Hippocampal formation (tissue), 2 donors: Measurements from ENCODE around the gene HOXD13.

Experiments used
- DNase-seq, 2 donors: peaks; one replicate each; lab custom pipeline; 2025; lab: John Stamatoyannopoulos, UW

Gene HOXD13

DNA sequence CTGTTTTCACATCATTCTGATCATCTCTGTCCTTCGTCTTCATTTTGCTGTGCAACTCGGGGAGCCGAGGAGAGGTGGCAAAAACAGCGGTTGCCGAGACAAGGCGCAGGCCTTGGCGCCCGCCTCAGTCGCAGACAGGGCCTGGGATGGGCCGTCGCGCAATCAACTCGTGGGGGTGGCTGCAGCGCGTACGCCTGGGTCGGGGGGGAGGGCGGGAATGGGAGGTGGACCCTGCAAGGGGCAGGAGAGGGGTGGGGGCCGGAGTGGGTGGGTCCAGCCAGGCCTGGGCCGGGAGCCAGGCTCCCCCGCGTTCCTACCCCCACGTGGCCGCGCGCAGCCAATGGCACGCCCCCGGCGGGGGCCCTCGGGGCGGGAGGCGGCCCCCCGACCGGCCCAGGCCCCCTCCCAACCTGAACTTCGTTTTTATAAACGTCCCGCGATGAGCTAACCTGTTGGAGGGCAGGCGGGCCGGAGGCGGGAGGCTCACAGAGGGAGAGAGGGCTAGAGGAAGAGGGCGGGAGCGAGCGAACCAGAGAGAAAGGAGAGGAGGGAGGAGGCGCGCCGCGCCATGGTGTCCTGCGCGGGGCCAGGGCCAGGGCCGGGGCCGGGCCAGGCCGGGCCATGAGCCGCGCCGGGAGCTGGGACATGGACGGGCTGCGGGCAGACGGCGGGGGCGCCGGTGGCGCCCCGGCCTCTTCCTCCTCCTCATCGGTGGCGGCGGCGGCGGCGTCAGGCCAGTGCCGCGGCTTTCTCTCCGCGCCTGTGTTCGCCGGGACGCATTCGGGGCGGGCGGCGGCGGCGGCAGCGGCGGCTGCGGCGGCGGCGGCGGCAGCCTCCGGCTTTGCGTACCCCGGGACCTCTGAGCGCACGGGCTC lies at the start of gene HOXD13:
TSS of gene HOXD13 (plus strand) at position 452 of the 875 bp plus-strand sequence. CDS start at position 622, 170 bp downstream.
- no peak for DNase-seq

DNA sequence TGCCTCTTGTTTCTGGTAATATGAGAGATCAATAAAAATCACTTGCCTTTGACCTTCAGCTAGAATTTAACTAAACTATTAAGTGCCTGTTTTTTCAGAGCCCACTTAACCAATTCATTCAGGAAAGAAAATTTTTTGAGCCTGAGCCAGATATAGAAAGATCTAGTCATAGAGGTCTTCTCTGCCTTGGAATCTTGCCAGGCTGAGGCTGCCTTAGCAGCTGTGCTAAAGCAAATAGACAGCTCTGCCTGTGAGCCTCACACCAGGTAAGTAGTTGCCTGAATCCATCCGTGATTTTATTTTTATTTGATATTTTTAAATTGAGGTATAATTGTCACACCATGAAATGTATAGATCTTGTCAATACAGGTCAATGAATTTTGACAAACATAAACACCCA lies 36.1 kb upstream of the HOXD13 start:
- no peak for DNase-seq

DNA sequence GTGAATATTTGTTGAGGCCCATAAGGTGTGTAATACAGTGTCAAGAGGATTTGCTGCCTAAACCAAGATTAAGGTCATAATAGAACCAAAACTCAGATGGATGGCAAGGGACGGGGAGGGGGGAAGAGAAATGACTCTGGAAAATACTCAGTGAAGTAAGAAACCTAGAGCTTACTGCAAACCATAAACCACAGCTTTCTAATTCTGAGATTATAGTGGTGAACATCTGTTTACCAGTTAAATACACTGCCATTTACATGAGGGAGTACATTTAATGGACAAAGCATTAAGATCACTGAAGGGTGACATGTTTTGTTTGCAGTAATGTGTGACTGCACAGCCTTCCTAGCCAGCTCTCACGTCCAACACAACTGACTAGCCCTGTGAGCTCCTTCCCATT lies 28.6 kb upstream of the HOXD13 start:
- no peak for DNase-seq

DNA sequence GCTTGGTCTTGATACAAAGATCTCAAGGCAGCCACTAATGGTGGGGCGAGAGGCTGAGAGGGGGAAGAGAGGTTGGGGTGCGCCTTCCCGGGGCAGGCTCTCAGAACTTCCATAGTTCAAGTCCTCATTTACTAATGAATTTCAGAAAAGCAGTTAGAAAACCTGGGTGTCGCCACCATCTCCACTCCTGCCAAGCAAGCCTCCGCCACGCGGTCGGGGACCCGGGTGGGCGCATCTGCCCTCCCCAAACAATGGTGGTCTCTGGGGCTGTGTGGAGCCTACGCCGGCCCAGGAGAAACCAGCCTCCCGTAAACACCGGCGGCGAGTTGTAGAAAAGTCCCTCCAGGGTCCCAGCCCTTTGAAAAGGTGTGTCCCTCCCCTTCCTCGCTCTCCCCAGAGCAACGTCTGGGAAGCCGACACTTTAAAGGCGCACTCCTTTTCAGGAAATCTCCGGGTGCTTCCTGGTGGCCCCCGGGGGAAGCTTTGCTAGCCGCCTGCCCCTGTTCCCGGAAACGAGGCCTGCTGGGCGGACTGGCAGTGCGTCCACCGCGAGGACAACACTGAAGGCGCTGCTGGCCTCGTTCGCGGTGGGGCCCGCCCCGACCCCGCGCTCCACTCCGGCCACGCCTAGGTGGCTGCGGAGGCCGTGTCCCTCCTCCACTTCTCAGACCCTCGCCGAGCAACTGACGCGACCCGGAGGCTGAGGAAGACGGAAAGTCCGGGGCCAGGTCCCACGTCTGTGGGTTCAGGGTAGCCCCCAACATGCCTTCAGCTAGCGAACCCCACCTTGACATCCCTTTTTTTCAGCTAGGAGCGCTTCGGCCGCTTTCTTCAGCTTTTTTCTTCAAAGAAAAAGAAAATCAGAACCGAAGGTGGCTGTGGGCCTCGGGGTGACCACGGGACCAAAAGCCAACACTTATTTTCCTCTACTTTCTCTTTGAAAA lies 25.6 kb upstream of the HOXD13 start:
- no peak for DNase-seq

DNA sequence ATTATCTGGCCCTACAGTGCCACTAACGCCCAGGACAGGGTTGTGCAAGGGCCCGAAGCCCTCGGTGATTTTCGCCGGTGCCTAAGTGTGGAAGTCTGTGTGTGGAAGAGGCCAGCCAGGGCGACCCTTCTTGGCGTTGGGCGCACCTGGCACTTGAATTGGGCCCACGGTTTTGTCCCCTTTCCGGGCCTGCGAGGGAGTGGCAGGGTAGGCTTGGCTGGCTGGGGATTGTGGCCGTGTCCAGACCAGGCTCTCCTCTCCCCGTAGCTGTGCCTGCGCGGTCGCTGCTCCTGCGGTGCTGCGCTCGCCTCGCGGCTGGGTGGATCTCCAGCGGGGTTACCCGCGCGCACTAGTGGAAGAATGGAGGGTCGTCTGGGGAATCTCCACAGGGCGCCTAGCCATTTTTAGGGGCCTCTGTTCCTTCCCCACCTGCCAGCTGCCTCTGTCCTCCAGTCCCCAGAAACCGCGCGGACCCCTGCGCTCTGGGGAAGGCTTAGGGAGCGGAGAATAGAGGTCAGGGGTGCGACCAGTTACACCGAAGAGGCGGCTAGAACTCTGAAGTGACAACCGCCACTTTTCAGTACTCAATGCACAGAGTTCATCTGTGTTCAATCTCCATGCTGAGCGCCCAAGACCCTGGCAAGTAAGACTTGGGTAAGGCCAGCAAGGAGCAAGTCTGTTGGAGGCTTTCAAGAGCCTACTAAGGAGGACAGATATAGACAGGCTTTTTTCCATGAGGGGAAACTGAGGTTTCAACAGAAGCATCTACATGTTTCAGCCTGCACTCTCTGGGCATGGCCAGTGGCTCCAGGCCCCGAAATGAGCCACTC lies 24.7 kb upstream of the HOXD13 start:
- DNase-seq = no peak

DNA sequence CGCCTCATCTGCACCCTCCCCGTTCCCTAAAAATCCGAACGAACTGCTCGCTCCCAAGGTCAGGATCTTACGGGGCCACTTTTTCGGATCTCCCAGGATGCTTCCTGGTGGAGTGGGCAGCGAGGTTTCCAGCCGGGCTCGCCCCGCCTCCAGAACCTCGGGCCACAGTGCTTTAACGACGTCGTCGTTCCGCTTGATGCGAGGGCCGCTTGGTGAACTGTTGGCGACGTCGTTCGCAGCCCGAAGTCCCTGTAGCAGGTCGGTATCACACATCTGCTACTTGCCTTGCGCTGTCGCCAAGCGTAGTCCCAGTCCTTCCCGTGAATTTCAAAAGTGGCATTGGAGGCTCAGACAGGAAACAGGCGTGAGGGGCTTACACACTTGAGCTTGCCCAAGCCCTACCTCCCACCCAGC lies 24.1 kb upstream of the HOXD13 start:
- DNase-seq = no peak

DNA sequence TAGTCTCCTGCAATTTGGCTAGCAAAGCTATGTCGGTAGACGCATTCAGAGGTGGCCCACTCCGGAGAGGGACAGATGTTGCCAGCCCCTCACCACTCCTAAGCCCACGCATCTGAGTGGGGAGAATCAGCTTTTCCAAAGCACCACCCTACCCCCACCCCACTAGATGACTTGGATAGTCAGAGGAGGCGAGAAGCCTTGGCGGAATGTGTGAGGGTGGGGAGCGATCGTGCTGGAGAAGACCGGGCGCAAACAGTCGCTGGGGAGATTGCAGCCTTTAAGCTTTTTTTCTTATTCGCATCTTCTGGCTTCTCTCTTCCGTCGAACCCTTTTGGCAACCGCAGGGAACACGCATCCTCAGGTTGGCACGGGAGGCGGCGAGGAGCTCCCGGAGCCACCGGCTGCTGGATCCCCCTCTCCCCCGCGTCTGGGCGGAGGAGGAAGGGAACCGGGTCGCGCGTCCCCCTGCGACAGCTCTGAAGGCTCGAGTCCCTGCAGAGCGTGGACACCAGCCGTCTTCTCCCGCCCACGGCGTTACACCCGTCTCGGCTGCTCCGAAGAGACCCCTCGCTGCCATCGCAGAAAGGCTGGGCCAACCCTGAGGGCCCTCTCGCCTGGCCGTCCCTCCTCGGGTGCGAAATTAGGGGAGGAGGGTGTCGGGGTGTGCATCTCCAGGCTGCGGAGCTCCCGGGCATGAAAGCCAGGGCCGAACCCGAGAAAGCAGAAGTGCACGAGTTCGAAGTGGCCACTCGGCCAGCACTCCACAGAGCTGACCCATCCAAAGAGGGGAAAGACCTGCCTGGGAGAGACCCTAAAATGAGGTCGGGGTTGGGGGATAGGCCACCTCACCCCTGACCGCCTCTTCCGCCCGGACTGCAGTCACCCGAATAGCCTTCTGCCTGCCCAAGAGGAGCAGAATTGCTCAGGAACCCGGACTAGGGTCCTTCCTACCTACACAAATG lies 20.9 kb upstream of the HOXD13 start:
- DNase-seq = no peak

DNA sequence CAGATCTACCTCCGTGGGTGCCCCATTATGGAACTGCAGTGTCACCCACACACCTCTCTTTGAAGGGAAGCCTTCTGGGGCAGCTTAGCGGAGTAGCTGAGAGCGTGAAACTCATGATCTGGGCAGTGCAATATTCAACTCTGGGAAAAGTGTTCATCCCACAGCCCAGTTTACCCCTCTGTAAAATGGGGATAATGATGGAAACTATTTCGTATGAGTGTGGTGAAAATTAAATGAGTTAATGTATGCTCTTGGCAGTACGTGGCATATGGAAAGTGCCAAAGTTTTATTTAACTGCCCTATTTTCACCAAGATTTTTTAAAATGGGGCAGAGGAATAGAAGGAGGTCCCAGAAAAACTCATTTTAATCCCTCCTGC lies 20.2 kb upstream of the HOXD13 start:
- DNase-seq = no peak

DNA sequence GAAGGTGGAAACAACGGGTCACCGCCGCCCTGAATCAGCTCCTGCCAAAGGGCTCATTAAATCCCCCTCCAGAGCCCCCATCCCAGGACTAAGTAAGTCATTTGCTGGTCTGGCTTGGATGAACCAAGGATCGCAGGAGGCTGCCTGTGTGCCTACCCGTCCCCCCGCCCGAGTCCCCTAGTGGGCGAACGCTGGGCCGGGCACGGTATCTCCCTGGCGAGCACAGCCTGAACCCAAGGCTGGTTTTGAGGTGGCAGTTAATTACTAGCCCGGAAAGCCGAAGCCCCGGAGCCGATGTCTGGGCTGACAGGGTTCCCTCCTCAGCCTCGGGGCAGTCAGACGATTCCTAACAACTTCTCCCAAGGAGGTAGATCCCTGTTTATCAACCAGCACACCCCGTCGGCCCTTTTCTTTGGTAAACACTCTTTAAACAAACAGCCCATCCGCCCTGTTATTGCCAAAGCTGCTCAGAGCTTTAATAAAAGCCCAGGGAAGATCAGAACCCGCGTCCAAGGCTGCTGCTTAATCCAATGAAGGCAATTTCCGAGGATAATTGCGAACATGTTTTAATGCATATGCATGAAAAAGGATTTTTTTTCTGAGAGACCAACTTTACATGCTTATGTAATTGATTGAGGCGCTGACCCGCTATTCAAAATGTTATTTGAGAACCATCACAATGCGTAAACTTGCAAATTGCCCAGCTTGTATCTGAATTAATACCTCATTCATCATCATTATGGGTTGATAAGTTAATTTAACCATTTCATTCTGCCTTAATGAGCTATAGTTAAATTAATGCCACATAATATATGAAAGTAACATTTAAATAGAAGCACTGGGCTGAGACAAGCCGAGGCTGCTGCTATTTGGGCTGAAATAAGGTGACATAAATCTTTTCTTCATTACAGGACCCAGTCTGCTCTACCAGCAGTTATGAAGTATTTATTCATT lies 19.3 kb upstream of the HOXD13 start:
- no peak for DNase-seq

DNA sequence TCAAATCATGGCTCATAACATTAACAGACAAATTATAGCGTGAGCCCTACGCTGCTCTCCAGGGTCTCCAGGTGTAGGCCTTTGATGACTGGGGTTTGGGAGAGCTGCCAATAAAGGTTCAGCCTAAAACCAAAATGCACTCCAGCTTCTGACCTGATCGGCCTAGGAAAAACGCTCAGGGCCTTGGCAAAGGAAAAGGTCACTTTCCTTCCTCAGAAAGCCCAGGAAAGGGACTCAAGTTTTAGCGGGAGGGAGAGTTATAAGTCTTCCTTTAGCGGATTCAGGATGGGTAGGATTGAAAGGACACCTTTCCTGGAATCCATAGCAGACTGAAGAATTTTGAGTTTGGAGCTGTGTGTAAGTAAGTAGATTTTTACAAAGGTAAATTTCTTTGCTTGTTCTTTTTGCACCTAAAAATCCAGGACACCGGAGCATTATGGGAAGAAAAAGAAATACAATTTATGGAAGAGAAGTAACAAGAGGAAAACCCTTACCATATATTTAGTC lies 17.5 kb upstream of the HOXD13 start:
- DNase-seq = no peak

DNA sequence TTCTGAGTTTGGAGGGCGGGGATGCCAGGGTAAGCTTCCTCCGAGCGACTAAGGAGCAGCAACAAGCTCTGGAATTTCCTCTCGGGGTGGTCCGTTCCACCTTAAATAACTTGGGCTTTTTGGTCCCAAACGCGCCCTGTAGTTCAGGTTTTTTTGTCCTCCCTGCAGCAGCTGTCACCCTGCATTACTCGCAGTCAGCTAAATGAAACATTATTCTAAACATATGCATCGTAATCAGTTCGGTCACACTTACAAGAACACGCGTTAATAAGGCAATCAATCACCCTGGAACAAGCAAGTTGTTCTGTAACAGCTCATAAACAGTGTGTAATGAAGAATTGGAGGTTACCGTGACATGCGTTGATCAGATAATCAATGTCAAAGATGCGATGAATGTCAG lies 17.0 kb upstream of the HOXD13 start:
- no peak for DNase-seq

DNA sequence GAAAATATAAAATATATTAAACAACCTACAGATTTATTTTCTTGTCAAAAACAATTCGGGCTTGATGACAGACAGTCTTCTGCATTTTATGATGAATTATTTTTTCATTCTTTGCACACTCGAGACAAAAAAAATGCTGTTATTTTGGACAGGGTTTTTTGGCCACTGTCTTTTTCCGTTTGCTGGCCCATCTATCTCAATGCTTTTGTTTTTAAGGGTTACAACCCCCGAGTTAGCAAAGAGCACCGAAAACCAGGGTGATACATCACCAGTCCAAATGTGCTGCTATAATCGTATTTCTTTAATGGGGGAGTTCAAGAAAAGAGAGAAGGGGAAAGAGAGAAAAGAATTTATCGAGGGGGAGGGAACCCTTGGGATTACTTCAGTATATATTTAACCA lies 16.5 kb upstream of the HOXD13 start:
- DNase-seq = no peak

DNA sequence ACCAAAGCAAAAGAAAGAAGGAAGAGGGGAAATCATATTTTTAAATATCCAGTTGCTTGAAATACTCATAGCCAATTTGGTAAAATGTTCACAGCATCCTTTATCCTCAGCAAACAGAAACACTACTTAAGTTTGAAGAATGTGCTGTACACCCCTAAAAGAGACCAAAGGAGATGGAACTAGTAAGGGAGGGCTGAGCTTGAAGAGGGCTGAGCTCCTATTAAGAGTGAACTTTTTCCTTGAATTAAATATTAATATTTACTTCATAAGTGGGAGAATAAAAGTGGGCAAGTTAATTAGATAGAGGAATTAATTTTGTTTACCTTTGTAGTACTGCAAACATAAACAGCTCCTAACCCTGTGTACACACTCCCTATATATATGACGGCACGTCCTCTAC lies 15.7 kb upstream of the HOXD13 start:
- DNase-seq = no peak

DNA sequence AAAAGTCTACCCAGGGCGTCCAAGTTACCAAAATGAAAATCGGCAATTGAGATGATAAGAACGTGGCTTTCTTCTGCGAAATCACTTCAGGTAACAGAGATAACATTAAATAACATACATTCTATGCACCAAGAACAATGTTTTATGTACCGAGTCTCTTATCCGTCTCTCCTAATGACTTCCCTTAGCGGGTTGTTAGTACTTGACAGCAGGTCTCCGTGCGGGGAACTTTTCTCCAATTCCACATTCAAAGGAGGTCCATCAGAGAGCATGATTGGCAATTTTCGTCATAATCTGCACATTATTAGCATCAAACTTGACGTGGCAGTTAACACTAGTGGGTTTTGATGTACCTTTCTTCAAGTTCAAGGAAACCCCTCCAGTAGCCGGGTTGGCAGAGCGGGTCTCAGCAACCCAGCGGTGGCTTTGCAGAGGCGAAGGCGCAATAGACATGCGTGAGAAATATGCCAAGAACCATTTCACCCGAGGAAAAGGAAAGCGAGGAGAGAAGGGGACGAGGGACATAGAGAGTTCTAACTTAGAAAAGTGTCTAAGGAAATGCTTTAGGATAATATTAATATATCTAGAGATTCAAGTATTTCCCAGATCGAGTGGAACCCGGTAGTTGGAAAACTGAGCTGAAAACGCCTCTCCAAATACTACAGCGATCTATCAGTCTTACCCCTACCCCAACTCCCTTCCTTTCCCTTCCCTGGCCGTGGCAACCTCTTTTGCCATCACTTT lies 13.8 kb upstream of the HOXD13 start:
- no peak for DNase-seq

DNA sequence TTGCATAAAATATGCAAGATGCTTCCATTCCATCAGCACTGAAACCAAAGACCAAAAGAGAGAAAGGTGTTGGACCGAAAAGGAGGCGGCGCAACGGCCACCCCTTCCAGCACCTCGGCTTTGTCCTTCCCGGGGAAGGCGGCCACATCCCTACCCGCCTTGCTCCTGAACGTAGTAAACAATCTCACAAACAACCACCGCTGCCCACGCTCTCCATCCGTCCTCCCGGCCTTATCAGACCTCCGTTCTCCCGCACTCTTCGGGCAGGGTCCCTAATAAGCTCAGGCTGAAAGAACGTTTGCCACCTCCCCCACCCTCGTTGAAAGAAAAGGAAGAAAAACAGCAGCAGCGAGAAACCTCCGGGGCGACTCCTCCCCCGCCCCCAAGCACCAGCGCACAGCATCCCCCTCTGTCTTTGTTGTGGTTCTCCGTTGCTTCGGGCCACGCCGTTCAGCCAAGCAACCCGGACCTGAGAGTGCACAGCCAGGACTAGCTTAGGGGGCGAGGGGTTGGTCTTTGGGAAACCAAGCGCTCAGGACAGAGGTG lies 13.2 kb upstream of the HOXD13 start:
- DNase-seq = no peak

DNA sequence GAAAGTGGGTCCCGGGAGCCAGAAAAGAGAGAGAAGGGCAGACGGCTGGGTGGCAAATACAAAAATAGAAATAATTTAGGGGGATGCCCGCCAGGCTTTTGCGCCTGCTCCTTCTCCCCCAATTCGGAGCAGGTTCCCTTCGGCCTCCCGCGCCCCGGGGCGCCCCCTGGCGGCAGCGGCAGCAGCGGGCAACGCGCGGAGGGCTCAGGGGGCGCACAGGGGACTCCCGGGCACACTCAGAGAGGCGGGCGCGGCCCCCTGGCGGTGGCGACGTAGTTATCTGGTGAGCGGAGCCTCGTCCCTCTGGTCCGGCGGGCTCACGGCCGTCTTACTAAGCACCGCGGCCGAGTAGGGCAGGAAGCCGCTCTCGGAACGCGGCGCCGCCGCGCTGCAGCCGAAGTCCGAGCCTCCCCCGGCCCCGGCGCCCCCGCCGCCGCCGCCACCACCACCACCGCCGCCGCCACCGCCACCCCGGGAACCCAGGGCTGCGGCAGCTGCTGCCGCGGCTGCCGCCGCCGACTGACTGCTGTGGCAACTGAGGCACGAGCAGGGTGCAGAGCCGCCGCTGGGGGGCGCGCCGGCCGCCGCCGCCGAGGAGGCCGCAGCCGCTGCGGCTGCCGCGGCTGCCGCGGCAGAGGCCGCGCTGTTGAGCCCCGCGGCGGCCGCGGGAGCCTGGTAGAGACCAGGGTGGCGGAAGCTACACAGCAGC lies 12.5 kb upstream of the HOXD13 start:
- no peak for DNase-seq

DNA sequence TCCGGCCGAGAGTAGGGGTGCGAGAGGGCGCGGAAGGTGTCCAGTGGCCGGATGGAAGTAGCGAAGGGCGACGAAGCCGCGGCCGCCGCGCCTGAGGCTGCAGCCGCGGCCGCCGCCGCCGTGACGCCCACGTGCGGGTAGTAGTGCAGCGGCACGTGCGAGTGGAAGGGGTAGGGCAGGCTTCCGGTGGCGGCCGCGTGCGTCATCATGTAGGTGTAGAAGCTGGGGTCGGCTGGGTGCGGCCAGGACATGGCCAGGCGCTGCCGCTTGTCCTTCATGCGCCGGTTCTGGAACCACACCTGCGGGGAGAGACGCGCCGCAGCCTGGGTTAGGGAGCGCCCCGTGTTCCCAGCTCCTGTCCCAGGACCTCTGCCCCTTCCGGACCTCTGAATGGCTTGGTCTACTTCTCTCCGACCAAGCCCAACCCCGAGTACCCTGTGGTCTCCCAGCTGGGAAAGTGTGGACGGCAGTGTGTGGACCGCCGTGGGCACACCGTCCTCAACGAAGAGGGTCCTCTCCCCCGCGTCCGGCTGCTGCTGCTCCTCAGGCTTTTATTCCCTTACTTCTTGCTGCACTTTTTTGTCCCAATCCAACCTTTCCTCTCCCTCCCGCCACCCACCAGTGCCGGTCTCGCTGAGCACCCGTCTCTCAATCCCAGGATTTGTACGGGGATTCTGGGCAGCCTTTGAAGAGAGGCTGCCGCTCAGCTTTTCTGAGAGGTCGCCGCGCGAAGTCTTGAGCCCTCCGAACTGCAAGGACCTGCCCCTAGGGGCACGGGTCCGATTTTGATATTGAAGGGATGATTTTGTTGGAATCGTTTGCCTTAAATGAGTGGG lies 11.8 kb upstream of the HOXD13 start:
- DNase-seq = no peak
